ENCODE data around the gene PARP14. TPM values are rescaled to one million over a fixed set of nuclear protein-coding genes. Genes with fewer than 3 reads are reported as not detected.

PARP14 gene
- total RNA-seq, 1 experiment from 2014 or later: 23.8 TPM

DNA sequence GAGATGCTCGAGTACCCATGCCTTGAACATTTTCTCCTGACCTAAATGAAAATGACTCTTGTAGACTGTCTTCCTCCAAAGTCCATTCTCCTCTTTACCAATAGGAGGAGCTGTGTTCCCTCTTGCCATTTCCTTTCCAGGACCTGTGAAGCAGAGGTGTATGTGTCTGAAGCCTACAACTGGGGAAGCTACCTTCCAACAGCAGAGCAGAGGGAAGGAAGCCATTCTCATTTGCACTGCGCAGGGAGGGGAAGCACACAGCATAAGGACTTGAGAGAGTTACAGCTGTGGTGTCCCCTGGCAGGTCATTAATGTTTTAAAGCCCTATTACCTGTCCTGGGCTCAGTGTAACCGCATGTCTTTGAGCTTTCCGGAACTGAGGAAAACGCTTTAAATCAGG lies 74.3 kb downstream of the PARP14 start:
- intact Hi-C loops (cut with micrococcal nuclease; ENCODE audit: unreplicated experiment): loop anchor here (1.0 to 10.0 kb wide), 6 partner anchors 39 to 273 kb away; partner anchors contain the start of genes DTX3L, PARP14 and PARP9
- peaks cover 35% of the 10 kb centered on the region for H3K4me1 Mint-ChIP-seq (ENCODE audit: low read depth, unreplicated experiment)
- peaks cover 26% of the 10 kb centered on the region for H3K36me3 Mint-ChIP-seq (ENCODE audit: insufficient read depth, unreplicated experiment)
- Histone ChIP-seq H3K36me3 (ENCODE audit: control insufficient read depth, insufficient read depth, low read length) (no peaks in the 10 kb centered on the region), H3K27me3 (replicated peaks; ENCODE audit: control insufficient read depth, insufficient read depth, low read length) (no peaks in the 10 kb centered on the region), H3K4me3 (ENCODE audit: low read depth, low read length) (no peak overlapping the region), H3K9me3 (no peaks in the 10 kb centered on the region), H3K4me1 (peaks cover 43% of the 10 kb centered on the region)
- peak overlapping the region; percentile 93 for H3K27ac Mint-ChIP-seq (ENCODE audit: unreplicated experiment)
- TF ChIP-seq CTCF (IDR thresholded peaks at IDR 0.05; ENCODE audit: insufficient read depth in 1 of 2, low read depth in 1 of 2, low read length in 1 of 2, severe bottlenecking in 1 of 2, unreplicated experiment in 1 of 2): peak; percentile 75 to 82
- ChIA-PET CTCF (interaction anchor here (0.5 to 2.6 kb wide), 17 partner anchors 10 to 449 kb away, joined by 3 to 20 read pairs (median 4); partner anchors contain the start of genes FAM162A, HSPBAP1, MIX23 and SEMA5B), POLR2A (interaction anchor here (0.6 to 1.7 kb wide), 3 partner anchors 39 to 312 kb away, joined by 3 to 15 read pairs (median 4); partner anchors contain the start of genes HSPBAP1 and PDIA5)
- no peaks in the 10 kb centered on the region for H3K9me3 Mint-ChIP-seq (ENCODE audit: unreplicated experiment)
- peak overlapping the region; percentile 43 for H3K4me3 Mint-ChIP-seq (ENCODE audit: unreplicated experiment)
- TSS peak; percentile 75 for BruUV-seq (replicated peaks)
- DNase-seq: peak; percentile 71 to 76
- no peaks in the 10 kb centered on the region for H3K27me3 Mint-ChIP-seq (ENCODE audit: insufficient read depth, unreplicated experiment)

DNA sequence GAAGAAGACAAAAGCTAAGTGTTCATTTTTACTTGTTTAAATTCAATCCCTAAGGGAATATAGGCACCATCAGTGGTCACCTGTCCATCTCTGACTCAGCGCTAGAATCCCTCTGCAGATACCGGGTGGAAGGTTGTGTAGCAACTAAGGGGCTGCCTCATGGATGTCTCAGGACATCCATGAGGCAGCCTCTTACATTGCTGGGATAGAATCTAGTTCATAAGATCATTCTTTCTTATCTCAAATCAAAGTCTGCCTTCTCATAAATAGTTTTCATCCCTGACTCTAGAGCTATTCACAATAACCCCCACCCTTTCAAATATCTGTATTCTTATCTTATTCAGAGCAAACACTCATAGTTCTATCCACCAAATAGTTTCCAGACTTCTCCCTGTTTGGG lies 74.9 kb downstream of the PARP14 start:
- no peaks in the 10 kb centered on the region for H3K9me3 Mint-ChIP-seq (ENCODE audit: unreplicated experiment)
- BruUV-seq (replicated peaks): no TSS peak
- POLR2A ChIA-PET: interaction anchor here (0.6 to 1.7 kb wide), 5 partner anchors 18 to 371 kb away, joined by 3 to 15 read pairs (median 4); partner anchors contain the start of genes FAM162A, HSPBAP1 and PDIA5

More for the DNA sequence above, 74.9 kb downstream of the PARP14 start:
- Histone ChIP-seq H3K4me1 (peaks cover 46% of the 10 kb centered on the region), H3K27me3 (replicated peaks; ENCODE audit: control insufficient read depth, insufficient read depth, low read length) (no peaks in the 10 kb centered on the region), H3K9me3 (no peaks in the 10 kb centered on the region), H3K36me3 (ENCODE audit: control insufficient read depth, insufficient read depth, low read length) (no peaks in the 10 kb centered on the region), H3K4me3 (ENCODE audit: low read depth, low read length) (no peak overlapping the region)
- intact Hi-C loops (cut with micrococcal nuclease; ENCODE audit: unreplicated experiment): loop anchor here (1.0 to 10.0 kb wide), 6 partner anchors 39 to 273 kb away; partner anchors contain the start of genes DTX3L, PARP14 and PARP9
- Mint-ChIP-seq H3K36me3 (ENCODE audit: insufficient read depth, unreplicated experiment) (peaks cover 26% of the 10 kb centered on the region), H3K27ac (ENCODE audit: unreplicated experiment) (peak overlapping the region; percentile 93), H3K27me3 (ENCODE audit: insufficient read depth, unreplicated experiment) (no peaks in the 10 kb centered on the region), H3K4me1 (ENCODE audit: low read depth, unreplicated experiment) (peaks cover 35% of the 10 kb centered on the region), H3K4me3 (ENCODE audit: unreplicated experiment) (peak overlapping the region; percentile 43)
- CTCF ChIA-PET: interaction anchor here (0.5 to 2.6 kb wide), 16 partner anchors 10 to 449 kb away, joined by 3 to 20 read pairs (median 4); partner anchors contain the start of genes FAM162A, HSPBAP1 and SEMA5B
- DNase-seq: peak; percentile 66 to 76
- TF ChIP-seq CTCF (IDR thresholded peaks at IDR 0.05; ENCODE audit: insufficient read depth in 1 of 2, low read depth in 1 of 2, low read length in 1 of 2, severe bottlenecking in 1 of 2, unreplicated experiment in 1 of 2): no peak

Data from Caco-2 (cell line).